HG03520 (cell line): ENCODE measurements around the gene GALR1.
A peak's percentile ranks its signal among the peaks of the same experiment; 100 is the strongest.
"Not testable (repeated sequence)": the region's sequence is repeated elsewhere in the genome, so short reads cannot be mapped to it uniquely, and the experiment has no call there.

Source experiments
- ATAC-seq: cut with Tn5 transposase; IDR thresholded peaks from one replicate; pipeline ENCODE4 v1.9.1; 2021; ENCODE audit warnings: mild to moderate bottlenecking, moderate library complexity; ENCODE audit not compliant: unreplicated experiment

Gene GALR1

GRCh38 chr18:77249569-77250500 lies at the start of gene GALR1:
Gene GALR1, plus strand, starts transcription at chr18:77249848. Its CDS starts 701 bp downstream, at chr18:77250549.
- ATAC-seq, result no peak

- ATAC-seq, result no peak
Measured at GRCh38 chr18:77201506-77201905, 48.1 kb upstream of the GALR1 start.

- ATAC-seq, result no peak
Measured at GRCh38 chr18:77202329-77202728, 47.3 kb upstream of the GALR1 start.

GRCh38 chr18:77203071-77203470 lies 46.6 kb upstream of the GALR1 start:
- ATAC-seq, result no peak

- ATAC-seq, result no peak
Measured at GRCh38 chr18:77203851-77204250, 45.8 kb upstream of the GALR1 start.

GRCh38 chr18:77205769-77206168 lies 43.9 kb upstream of the GALR1 start:
- no peak for ATAC-seq

GRCh38 chr18:77206676-77207374 lies 42.8 kb upstream of the GALR1 start:
- no peak for ATAC-seq

GRCh38 chr18:77207540-77207939 lies 42.1 kb upstream of the GALR1 start:
- peak; percentile 55 for ATAC-seq

GRCh38 chr18:77208964-77209363 lies 40.7 kb upstream of the GALR1 start:
- peak; percentile 84 for ATAC-seq

- no peak for ATAC-seq
Measured at GRCh38 chr18:77209587-77209986, 40.1 kb upstream of the GALR1 start.

GRCh38 chr18:77210249-77210648 lies 39.4 kb upstream of the GALR1 start:
- no peak for ATAC-seq

GRCh38 chr18:77218642-77219041 lies 31.0 kb upstream of the GALR1 start:
- ATAC-seq, result no peak

- no peak for ATAC-seq
Measured at GRCh38 chr18:77220726-77221125, 28.9 kb upstream of the GALR1 start.

GRCh38 chr18:77222464-77222863 lies 27.2 kb upstream of the GALR1 start:
- ATAC-seq, result no peak

- no peak for ATAC-seq
Measured at GRCh38 chr18:77223221-77223639, 26.4 kb upstream of the GALR1 start.

- ATAC-seq, result no peak
Measured at GRCh38 chr18:77223653-77224052, 26.0 kb upstream of the GALR1 start.

GRCh38 chr18:77230645-77231044 lies 19.0 kb upstream of the GALR1 start:
- ATAC-seq, result no peak

GRCh38 chr18:77234504-77235365 lies 14.9 kb upstream of the GALR1 start:
- ATAC-seq, result no peak

- not testable (repeated sequence) for ATAC-seq
Measured at GRCh38 chr18:77239285-77239684, 10.4 kb upstream of the GALR1 start.

- no peak for ATAC-seq
Measured at GRCh38 chr18:77248873-77249568, 627 bp upstream of the GALR1 start.
